ENCODE measurements around the gene ATRX. TPM values are rescaled to one million over a fixed set of nuclear protein-coding genes. Genes with fewer than 3 reads are reported as not detected.
A peak's percentile ranks its signal among the peaks of the same experiment; 100 is the strongest.
"Not testable (repeated sequence)": the region's sequence is repeated elsewhere in the genome, so short reads cannot be mapped to it uniquely, and the experiment has no call there.

ATRX gene
- total RNA-seq, 1 donor from 2014 or later = 18.8 TPM

DNA sequence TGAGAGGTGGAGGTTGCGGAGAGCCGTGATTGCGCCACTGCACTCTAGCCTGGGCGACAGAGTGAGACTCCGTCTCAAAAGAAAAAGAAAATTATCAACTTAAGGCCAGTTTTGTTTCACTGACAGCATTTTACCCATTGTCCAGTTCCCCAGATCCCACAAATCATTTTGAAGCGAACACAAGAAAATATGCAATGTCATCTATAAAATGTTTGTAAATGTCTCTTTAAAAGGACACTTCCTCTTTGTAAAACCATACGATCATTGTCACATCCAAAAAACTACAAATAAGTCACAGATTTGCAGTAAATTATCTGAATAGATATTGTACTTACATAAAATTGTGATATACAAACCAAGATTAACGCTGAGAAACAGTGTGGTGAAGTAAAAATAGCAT lies 147.6 kb downstream of the ATRX start:
- no peak for ATAC-seq
- no peak for DNase-seq (ENCODE audit: low spot score)

DNA sequence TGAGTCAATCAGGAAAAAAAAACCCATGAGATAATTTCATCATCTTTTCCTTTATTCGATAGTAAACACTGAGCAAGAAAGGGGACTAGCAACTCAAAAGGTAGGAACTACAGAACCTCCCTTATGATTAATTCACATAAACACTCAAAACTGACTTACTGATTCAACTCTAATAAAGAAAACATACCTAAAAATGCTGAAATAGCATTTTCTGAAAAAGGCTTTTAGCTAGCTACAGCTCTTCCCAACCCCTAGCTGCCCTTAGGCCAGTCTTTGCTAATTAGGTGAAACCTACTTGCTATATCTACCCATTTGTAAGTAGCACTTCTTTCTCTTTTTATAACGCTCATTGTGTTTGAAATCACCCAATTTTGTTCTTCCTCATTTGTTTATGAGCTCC lies 150.6 kb downstream of the ATRX start:
- DNase-seq (ENCODE audit: low spot score) (no peak), ATAC-seq (no peak)

DNA sequence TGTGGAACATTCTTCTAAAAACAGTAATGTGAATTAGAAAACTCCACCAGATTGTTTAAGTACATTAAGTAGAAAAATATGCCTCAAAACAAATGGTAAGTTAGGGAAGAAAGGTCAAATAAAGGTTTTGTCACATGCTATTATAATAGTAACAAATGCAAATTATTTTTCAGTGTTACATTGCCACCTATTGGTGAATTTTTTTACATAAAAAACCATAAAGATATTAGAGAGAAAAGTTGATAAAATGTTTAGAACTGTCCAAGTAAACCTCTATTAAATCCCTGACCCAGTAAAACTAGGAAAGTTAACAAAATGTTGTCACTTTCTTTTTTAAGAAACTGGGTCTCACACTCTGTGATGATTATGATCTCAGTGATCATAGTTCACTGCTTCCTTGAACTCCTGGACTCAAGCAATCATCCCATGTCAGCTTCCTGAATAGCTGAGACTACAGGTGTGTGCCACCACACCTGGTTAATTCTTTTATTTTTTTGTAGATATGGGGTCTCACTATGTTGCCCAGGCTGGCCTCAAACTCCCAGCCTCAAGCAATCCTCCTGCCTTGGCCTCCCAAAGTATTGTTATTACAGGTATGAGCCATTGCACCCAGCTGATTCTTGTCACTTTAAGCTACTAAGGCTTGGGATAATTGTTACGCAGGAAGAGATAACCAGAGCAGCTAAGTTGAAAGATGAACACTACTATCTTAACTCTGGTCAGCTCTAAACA lies 157.6 kb downstream of the ATRX start:
- no peak for DNase-seq (ENCODE audit: low spot score)
- no peak for ATAC-seq

DNA sequence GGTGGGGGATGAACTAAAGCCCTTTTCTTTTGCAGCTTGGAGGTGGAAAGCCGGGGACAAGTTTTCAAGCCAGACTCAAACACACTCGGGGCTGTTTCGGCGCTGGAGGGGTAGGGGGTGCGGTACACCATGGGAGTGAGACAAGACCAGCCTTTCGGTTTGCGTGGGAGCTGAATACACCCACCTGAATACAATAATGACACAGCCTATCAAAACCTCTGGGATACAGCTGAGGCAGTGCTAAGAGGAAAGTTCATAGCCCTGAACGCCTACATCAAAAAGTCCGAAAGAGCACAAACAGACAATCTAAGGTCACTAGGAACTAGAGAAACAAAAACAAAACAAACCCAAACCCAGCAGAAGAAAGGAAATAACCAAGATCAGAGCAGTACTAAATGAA lies 163.3 kb downstream of the ATRX start:
- no peak for DNase-seq (ENCODE audit: low spot score)
- ATAC-seq = peak; percentile 46

DNA sequence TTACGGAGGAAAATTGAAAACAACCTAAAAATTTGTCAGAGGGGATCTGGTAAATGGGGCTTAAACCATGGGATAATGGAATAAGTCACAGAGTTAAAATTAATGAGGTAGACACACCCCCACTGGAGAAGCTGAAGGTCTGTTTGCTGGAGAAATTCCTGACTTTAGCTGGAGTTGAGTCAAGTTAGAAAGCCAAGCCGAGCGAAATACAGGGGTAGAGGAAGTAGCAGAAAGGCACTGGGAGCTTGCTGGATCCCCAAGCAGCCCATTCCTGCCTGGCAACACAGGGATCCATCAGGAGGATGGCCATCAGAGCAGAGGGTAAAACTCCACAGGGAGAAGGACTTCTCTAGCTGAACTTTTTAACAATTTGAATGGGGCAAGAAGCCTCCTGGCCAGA lies 163.8 kb downstream of the ATRX start:
- ATAC-seq = peak; percentile 25
- DNase-seq (ENCODE audit: low spot score) = no peak

DNA sequence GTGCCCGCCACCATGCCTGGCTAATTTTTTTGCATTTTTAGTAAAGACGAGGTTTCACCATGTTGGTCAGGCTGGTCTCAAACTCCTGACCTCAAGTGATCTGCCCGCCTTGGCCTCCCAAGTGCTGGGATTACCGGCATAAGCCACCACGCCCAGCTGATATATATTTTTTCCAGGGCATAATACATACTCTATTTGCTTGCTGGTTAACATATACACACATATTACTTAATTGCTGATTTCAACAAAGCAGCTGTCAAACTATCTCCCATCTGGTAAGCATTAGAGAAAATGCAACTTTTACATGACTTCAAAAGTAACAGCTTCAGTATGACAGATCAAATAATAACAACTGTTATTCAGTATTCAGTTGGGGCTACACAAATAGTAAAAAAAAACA lies 164.6 kb downstream of the ATRX start:
- ATAC-seq; DNase-seq (ENCODE audit: low spot score): not testable (repeated sequence)

DNA sequence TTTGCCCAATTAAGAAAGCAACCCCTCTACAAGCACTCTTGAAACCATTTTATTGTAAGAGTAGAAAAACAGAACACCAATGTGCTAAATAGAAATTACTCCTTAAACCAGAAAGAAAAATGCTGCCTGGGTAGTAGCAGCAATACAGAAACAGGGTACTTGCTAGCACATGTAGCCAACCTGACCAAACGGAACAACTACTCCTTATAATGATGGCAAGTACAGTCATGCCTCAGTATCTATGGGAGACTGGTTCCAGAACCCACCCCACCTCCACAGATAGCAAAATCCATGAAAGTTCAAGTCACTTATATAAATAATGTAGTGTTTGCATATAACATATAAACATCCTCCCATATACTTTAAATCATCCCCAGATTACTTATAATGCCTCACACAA lies 168.8 kb downstream of the ATRX start:
- no peak for DNase-seq (ENCODE audit: low spot score)
- no peak for ATAC-seq

DNA sequence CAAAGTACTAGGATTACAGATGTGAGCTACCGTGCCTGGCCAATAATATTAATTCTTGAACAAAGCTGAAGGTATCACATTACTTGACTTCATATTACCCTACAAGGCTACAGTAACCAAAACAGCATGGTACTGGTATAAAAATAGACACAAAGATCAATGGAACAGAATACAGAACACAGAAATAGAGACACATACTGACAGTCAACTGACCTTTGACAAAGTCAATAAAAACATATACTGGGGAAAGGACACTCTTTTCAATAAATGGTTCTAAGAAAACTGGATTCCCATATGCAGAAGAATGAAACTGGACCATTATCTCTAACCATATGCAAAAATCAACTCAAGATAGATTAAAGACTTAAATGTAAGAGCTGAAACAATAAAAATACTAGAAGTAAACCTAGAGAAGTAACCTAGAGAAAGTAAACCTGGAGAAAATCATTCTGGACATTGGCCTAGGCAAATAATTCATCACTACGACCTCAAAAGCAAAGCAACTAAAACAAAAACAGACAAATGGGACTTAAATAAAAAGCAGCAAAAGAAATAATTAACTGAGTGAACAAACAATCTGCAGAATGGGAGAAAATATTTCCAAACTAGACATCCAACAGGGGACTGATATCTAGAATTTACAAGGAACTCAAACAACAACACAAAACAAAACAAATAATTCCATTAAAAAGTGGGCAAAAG lies 182.2 kb downstream of the ATRX start:
- ATAC-seq (peak; percentile 52), DNase-seq (ENCODE audit: low spot score) (no peak)

DNA sequence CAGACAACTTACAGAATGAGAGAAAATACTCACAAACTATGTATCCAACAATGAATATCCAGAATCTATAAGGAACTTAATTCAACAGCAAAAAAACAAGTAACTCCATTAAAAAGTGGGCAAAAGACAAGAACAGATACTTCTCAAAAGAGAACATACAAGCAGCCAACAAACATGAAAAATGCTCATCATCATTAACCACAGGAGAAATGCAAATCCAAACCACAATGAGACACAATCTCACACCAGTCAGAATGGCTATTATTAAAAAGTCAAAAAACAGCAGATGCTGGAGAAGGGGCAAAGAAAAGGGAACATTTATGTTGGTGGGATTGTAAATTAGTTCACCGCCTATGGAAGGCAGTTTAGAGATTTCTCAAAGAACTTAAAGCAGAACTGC lies 188.5 kb downstream of the ATRX start:
- no peak for DNase-seq (ENCODE audit: low spot score)
- no peak for ATAC-seq

DNA sequence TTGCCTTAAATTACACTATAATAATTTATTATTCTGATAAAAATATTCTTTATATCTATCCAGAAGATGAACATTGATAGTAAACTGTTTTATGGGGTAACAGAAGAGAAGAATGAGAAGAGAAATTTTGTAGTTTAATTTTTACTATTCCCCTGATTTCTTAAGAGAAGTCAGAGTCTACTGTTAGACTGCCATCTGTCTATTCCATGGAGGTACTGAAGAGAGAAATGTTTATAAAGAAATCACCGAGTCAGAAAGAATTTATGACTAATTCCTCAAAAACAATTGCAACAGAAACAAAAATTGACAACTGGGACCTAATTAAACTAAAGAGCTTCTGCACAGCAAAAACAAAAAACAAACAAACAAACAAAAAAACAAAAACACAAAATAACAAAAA lies 188.9 kb downstream of the ATRX start:
- DNase-seq (ENCODE audit: low spot score) = no peak
- no peak for ATAC-seq

DNA sequence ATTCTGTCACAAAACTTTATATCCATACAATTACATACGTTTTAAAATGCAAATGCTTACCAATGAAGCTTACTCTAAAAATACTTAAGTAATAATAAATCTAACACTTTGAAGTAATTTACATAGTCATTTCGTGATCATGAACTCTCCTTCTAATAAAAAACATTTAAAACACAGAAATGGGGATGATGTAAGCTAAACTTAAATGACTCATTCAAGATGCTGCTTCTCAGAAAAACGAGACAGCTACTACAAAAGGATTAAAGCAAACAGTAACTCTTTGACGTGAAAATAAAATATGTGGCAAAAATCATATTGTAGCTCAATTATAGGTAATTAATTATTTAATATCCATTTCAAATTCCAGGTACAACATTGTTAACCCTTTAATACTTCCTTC lies 190.2 kb downstream of the ATRX start:
- ATAC-seq = no peak
- no peak for DNase-seq (ENCODE audit: low spot score)

DNA sequence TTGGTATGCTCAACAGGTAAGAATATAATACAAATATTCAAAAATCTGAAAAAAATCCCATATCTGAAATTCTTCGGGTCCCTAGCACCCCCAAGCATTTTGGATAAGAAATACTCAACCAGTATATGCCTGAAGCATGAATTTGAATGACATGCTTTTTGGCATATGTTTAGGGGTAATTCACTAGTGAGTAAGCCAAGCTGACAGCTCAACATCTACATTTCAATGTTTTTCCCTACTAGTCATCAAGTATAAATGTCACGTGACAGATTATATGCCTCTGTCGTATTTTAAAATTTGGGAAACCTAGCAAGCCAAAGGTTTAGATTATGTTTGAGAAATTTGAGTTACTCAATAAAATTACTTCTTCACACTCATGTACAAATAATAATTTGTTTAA lies 213.7 kb downstream of the ATRX start:
- no peak for DNase-seq (ENCODE audit: low spot score)

DNA sequence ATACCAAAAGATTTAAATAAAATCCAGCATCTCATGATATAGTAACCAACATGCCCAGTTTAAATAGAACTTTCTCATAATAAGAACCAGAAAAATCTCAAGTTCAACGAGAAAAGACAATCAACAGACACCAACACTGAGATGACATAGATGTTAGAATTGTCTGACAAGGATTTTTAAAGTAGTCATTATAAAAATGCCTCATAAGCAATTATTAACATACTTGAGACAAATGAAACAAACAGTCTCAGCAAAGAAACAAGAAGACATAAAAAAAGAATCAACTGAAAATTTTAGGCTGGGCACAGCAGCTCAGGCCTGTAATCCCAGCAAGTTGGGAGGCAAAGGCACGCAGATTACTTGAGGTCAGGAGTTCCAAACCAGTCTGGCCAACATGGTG lies 220.7 kb downstream of the ATRX start:
- DNase-seq (ENCODE audit: low spot score) (no peak), ATAC-seq (no peak)

More for the DNA sequence above, 213.7 kb downstream of the ATRX start:
- ATAC-seq = no peak

DNA sequence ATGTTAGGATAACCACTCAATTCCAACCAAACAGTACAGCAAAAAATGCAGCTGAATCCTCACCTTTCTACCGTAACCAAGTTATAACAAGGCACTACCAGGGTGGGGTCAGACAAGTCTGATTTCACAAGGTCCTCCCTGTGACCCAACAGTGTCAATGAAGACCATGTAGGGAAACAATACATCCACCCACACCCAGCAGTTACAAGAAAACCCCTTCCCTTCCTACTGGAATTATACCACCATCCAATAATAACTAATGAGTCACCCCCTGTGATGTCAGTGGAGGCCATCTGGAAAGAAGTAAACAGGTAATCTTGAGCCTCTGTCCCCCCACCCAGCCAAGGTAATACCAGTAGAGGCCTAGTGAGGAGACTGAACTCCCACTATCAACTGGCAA lies 221.2 kb downstream of the ATRX start:
- ATAC-seq (no peak), DNase-seq (ENCODE audit: low spot score) (no peak)

DNA sequence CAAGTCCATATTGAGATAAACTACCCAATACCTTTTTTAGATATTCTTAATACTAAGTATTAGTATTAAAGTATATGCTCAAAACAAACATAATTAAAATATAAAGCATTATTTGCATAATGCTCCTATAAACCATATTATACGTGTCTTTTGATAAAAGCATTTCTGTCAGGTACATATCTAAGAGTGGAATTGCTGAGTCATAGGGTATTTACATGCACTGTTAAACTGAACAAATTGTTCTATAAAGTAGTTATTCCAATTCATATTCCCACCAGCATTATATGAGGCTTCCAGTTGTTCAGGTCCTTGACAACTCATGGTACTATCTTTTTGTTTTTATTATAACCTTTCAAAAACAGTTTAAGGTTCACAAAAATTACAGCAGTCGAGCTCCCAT lies 224.6 kb downstream of the ATRX start:
- ATAC-seq = no peak
- DNase-seq (ENCODE audit: low spot score) = no peak

DNA sequence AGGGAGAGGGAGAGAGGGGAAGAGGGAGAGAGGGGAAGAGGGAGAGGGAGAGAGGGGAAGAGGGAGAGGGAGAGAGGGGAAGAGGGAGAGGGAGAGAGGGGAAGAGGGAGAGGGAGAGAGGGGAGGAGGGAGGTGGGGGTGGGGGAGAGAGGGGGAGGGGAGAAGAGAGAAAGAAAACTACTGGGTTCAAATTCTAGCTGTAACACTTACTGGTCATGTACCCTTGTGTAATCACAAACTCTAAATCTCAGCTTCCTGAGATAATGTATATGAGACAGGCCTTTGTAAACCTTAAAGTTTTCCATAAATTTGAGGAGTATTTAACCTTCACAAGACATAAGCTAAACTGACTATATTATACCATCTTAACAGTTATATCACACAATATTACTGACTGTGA lies 229.7 kb downstream of the ATRX start:
- no peak for DNase-seq (ENCODE audit: low spot score)
- no peak for ATAC-seq

DNA sequence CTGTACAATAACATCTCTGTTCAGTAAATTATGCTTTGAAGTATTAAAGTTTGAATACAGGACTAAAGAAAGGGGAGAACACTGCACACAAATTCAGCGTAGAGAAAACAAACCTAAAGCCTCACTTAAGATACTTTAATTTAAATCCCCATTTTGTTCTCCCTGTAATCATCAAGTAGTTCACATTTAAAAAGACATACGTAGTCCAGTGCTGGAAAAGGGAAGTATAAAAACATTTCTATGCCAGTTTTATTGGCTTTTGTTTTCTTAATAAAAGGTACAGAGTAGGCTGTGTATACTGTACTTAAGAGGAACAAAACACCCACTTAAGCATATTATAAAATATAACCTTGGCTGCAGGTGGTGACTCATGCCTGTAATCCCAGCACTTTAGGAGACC lies 237.3 kb downstream of the ATRX start:
- ATAC-seq = no peak
- DNase-seq (ENCODE audit: low spot score) = no peak

DNA sequence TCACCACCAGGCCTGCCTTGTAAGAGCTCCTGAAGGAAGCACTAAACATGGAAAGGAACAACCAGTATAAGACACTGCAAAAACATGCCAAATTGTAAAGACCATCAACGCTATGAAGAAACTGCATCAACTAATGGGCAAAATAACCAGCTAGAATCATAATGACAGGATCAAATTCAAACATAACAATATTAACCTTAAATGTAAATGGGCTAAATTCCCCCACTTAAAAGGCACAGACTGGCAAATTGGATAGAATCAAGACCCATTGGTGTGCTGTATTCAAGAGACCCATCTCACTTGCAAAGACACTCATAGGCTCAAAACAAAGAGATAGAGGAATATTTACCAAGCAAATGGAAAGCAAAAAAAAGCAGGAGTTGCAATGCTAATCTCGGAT lies 246.2 kb downstream of the ATRX start:
- not testable (repeated sequence) for DNase-seq (ENCODE audit: low spot score); ATAC-seq

DNA sequence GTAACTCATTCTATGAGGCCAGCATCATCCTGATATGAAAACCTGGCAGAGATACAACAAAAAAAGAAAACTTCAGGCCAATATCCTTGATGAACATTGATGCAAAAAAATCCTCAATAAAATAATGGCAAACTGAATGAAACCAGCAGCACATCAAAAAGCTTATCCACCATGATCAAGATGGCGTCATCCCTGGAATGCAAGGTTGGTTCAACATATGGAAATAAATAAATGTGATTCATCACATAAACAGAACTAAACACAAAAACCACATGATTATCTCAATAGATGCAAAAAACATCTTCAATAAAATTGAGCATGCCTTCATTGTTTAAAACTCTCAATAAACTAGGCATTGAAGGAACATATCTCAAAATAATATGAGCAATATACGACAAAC lies 254.8 kb downstream of the ATRX start:
- not testable (repeated sequence) for DNase-seq (ENCODE audit: low spot score); ATAC-seq

DNA sequence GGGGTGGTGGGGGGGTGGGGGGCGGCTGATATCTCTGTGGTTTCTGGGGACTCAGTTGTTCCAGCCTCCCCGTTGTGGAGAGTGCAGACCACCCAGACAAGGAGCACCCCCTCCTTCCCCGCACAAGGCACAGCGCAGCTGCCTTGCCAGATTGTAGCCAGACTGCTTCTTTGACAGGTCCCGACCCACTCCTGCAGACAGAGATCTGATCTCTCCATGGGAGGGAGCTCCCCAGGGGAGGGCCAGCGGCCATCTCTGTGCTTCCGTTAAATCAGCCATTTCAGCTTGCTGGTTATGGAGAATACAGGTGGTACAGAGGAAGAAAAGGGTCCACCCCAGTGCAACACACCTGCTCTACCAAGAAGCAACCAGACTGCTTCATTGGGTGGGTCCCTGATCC lies 258.0 kb downstream of the ATRX start:
- DNase-seq (ENCODE audit: low spot score) (no peak), ATAC-seq (no peak)

DNA sequence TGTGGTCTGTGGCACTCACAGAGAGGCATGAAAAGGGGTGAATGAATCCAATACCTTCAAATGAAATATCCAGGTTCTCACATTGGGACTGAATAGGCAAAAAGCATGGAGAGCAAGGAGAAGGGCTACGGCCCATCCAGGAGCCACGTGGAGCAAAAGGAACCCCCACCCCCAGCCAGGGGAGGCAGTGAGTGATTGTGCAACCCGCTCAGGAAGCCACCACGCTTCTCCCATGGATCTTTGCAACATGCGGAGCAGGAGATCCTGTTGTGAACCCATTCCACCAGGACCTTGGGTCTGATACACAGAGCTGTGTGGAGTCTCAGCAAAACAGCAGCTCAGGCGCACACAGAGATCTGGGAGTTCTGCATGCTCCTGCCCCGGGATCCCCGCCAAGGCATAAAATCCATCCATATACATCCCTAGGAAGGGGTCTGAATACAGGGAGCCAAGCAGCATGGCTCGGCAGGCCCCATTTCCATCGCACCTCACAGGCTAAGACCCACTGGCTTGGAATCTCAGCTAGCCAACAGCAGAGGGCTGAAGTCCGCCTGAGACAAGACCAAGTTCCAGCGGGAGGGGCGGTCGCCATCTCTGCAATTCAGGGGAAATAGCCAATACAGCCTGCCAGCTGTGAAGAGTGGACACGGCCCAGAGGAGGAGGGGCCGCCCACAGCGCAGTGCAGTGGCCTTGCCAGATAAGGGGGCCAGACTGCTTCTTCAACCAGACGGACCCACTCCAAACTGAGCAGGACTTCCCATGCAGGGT lies 258.6 kb downstream of the ATRX start:
- ATAC-seq (peak; percentile 22), DNase-seq (ENCODE audit: low spot score) (no peak)

DNA sequence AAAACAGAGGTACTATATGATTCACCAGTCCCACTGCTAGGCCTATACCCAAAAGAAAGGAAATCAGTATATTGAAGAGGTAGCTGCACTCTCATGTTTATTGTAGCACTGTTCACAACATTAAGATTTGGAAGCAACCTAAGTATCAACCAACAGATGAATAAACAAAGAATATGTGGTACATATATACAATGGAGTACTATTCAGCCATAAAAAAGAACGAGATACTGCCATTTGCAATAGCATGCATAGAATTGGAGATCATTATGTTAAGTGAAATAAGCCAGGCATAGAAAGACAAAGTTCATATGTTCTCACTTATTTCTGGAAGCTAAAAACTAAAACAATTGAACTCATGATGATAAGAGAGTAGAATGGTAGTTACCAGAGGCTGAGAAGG lies 266.3 kb downstream of the ATRX start:
- no peak for DNase-seq (ENCODE audit: low spot score)
- ATAC-seq = no peak
